Liver (tissue), 9 donors: ENCODE results near the gene RETREG3. TPM values are rescaled to one million over a fixed set of nuclear protein-coding genes. Genes with fewer than 3 reads are reported as not detected.

Experiments used
- DNase-seq: peaks from one replicate; pipeline ENCODE4 v3.0.0-alpha.2; 2017; ENCODE audit warnings: low spot score
- H3K27ac ChIP-seq, 2 donors: one replicate each; pipeline ENCODE4 v1.7.0; 2013; ENCODE audit warnings: inconsistent platforms in 2 of 2, low read length in 2 of 2, control low read depth in 1 of 2, low read depth in 1 of 2, mild to moderate bottlenecking in 1 of 2
- H3K27me3 ChIP-seq, 4 donors: one replicate each; pipeline versions ENCODE4 v1.6.1 to v1.7.0; 2013; ENCODE audit warnings: low read length in 3 of 4, inconsistent platforms in 1 of 4, mild to moderate bottlenecking in 1 of 4, moderate library complexity in 1 of 4; ENCODE audit not compliant: control insufficient read depth in 4 of 4, insufficient read depth in 4 of 4
- H3K36me3 ChIP-seq, 4 donors: one replicate each; pipeline versions ENCODE4 v1.6.1 to v1.7.0; 2013; ENCODE audit warnings: low read length in 3 of 4, mild to moderate bottlenecking in 3 of 4, low read depth in 1 of 4, moderate library complexity in 1 of 4; ENCODE audit not compliant: control insufficient read depth in 4 of 4, insufficient read depth in 3 of 4
- H3K4me1 ChIP-seq, 4 donors: one replicate each; pipeline versions ENCODE4 v1.6.1 to v1.7.0; 2013; ENCODE audit warnings: low read length in 3 of 4, mild to moderate bottlenecking in 3 of 4, moderate library complexity in 1 of 4; ENCODE audit not compliant: control insufficient read depth in 4 of 4, insufficient read depth in 4 of 4
- H3K4me3 ChIP-seq, 3 donors: one replicate each; pipeline versions ENCODE4 v1.6.1 to v1.7.0; 2013; ENCODE audit warnings: low read length in 3 of 3, control low read depth in 1 of 3, low read depth in 1 of 3, mild to moderate bottlenecking in 1 of 3
- H3K9ac ChIP-seq, 2 donors: one replicate each; pipeline ENCODE4 v1.7.0; 2013; ENCODE audit warnings: low read length in 2 of 2, mild to moderate bottlenecking in 2 of 2, moderate library complexity in 2 of 2, control low read depth in 1 of 2, low read depth in 1 of 2
- H3K9me3 ChIP-seq, 4 donors: one replicate each; pipeline versions ENCODE4 v1.6.1 to v1.7.0; 2013; ENCODE audit warnings: low read length in 3 of 4; ENCODE audit not compliant: control insufficient read depth in 4 of 4
- EGR1 ChIP-seq, 2 donors: IDR thresholded peaks; 2 replicates each; pipeline ENCODE4 v1.6.1; 2016 to 2018; ENCODE audit warnings: antibody characterized with exemption in 2 of 2, low read depth in 2 of 2
- FOXA2 ChIP-seq: IDR thresholded peaks from 2 replicates; pipeline ENCODE4 v1.6.1; 2016; ENCODE audit warnings: antibody characterized with exemption
- GABPA ChIP-seq, 2 donors: IDR thresholded peaks in 1 of 2; conservative IDR thresholded peaks in 1 of 2; 2 replicates each; pipeline ENCODE4 v1.6.1; 2016; ENCODE audit warnings: antibody characterized with exemption in 2 of 2, mild to moderate bottlenecking in 1 of 2, moderate library complexity in 1 of 2
- HNF4A ChIP-seq, 2 donors: conservative IDR thresholded peaks; 2 replicates each; pipeline ENCODE4 v1.6.1; 2016; ENCODE audit warnings: antibody characterized with exemption in 2 of 2, mild to moderate bottlenecking in 2 of 2
- HNF4G ChIP-seq: IDR thresholded peaks from 2 replicates; pipeline ENCODE4 v1.6.1; 2016; ENCODE audit warnings: antibody characterized with exemption
- JUND ChIP-seq, 2 donors: IDR thresholded peaks; 2 replicates each; pipeline ENCODE4 v1.6.1; 2016; ENCODE audit warnings: antibody characterized with exemption in 2 of 2
- RAD21 ChIP-seq, 2 donors: IDR thresholded peaks; 2 replicates each; pipeline ENCODE4 v1.6.1; 2016; ENCODE audit warnings: antibody characterized with exemption in 2 of 2, mild to moderate bottlenecking in 2 of 2
- REST ChIP-seq: IDR thresholded peaks from 2 replicates; pipeline ENCODE4 v1.6.1; 2016; ENCODE audit warnings: antibody characterized with exemption, mild to moderate bottlenecking
- SP1 ChIP-seq: IDR thresholded peaks from 2 replicates; pipeline ENCODE4 v1.6.1; 2018; ENCODE audit warnings: antibody characterized with exemption, mild to moderate bottlenecking
- TAF1 ChIP-seq: conservative IDR thresholded peaks from 2 replicates; pipeline ENCODE4 v1.6.1; 2016; ENCODE audit warnings: antibody characterized with exemption, mild to moderate bottlenecking
- YY1 ChIP-seq: IDR thresholded peaks from 2 replicates; pipeline ENCODE4 v1.6.1; 2016; ENCODE audit warnings: antibody characterized with exemption, mild to moderate bottlenecking
- WGBS: extraction: QIAGEN DNeasy Blood & Tissue Kit; methylation state at CpG from one replicate; pipeline ENCODE4 v1.1.7; 2013; 5-methylcytosine and 5-hydroxymethylcytosine counted together
- polyA plus RNA-seq, 2 donors: library from polyadenylated mRNA; stranded (reverse) in 1 of 2; unstranded in 1 of 2; fragments of 200-250 nt in 1 of 2; fragments of >200 nt in 1 of 2; fragmentation: Nextera tagmentation in 1 of 2; extraction: Ambion mirVana in 1 of 2; gene quantifications; one replicate each; pipeline versions ENCODE4 v1.2.1 to v1.2.3, GENCODE V29; 2013 to 2015
- total RNA-seq, 2 donors: library from RNA; depleted of rRNA; stranded (reverse); fragments of >200 nt; gene quantifications; one replicate each; pipeline ENCODE4 v1.2.3, GENCODE V29; 2014
- TF ChIP-seq, protein P1 (sequence below): fragments of 150-350 bp; IDR thresholded peaks from 2 replicates; pipeline ENCODE4 v1.5.1; 2017; ENCODE audit warnings: improper control_type of control experiment, low read depth, low read length; ENCODE audit not compliant: missing input control
- TF ChIP-seq, protein P2 (sequence below): IDR thresholded peaks from 2 replicates; pipeline ENCODE4 v1.6.1; 2016; ENCODE audit warnings: antibody characterized with exemption
- donor health status: healthy.
- donor health status: healthy.
- donor health status: healthy.
- donor health status: healthy.
- donor health status: healthy.

The RETREG3 gene
- total and polyA plus RNA-seq, 4 donors, result 9.0 to 44.3 (median 26.6) TPM

DNA sequence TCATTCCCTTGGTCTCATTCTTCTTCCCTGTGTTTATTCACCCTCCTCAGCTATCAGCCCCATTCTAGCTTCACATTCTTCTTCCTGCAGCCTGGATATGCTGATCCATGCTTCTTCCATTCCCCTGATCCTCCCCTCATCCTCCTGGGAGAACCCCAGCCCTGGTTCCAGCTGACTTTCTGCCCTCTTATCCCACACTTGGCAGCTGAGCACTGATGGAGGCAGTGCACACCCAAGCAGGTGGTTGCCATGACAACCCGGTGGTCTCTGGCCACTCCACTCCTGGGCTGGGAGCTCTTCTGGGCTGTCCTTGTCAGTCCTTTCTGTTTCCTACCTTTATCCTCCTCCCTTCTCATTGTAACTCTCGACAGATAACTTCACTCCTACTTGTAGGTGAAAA is 33.2 kb upstream of the RETREG3 start:
- H3K27ac ChIP-seq, result no peak overlapping the region
- TF ChIP-seq HNF4A (conservative IDR thresholded peaks at IDR 0.05) (no peak), HNF4G (no peak), TAF1 (no peak), GABPA (IDR thresholded peaks at IDR 0.05 in 1 of 2, conservative IDR thresholded peaks at IDR 0.05 in 1 of 2) (no peak), EGR1 (IDR thresholded peaks at IDR 0.05; ENCODE audit: low read depth in 2 of 2) (no peak), YY1 (no peak), SP1 (no peak), REST (no peak), RAD21 (IDR thresholded peaks at IDR 0.05) (no peak)
- H3K9ac ChIP-seq, result no peak overlapping the region
- no peaks in the 10 kb centered on the region for H3K9me3 ChIP-seq
- 35% methylated on average over 2 of the region's 2 CpGs for whole genome bisulfite sequencing
- DNase-seq, result no peak
- H3K4me1 ChIP-seq, result no peaks in the 10 kb centered on the region
- no peaks in the 10 kb centered on the region for H3K36me3 ChIP-seq
- no peaks in the 10 kb centered on the region for H3K27me3 ChIP-seq
- H3K4me3 ChIP-seq, result no peak overlapping the region

GRCh38 chr17:42640121-42640520 is 30.9 kb upstream of the RETREG3 start:
- WGBS, result 96% methylated on average over 4 of the region's 4 CpGs
- TF ChIP-seq, protein P1, sequence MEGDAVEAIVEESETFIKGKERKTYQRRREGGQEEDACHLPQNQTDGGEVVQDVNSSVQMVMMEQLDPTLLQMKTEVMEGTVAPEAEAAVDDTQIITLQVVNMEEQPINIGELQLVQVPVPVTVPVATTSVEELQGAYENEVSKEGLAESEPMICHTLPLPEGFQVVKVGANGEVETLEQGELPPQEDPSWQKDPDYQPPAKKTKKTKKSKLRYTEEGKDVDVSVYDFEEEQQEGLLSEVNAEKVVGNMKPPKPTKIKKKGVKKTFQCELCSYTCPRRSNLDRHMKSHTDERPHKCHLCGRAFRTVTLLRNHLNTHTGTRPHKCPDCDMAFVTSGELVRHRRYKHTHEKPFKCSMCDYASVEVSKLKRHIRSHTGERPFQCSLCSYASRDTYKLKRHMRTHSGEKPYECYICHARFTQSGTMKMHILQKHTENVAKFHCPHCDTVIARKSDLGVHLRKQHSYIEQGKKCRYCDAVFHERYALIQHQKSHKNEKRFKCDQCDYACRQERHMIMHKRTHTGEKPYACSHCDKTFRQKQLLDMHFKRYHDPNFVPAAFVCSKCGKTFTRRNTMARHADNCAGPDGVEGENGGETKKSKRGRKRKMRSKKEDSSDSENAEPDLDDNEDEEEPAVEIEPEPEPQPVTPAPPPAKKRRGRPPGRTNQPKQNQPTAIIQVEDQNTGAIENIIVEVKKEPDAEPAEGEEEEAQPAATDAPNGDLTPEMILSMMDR, result no peak
- TF ChIP-seq JUND (IDR thresholded peaks at IDR 0.05) (no peak), FOXA2 (no peak), HNF4A (conservative IDR thresholded peaks at IDR 0.05) (no peak), GABPA (IDR thresholded peaks at IDR 0.05 in 1 of 2, conservative IDR thresholded peaks at IDR 0.05 in 1 of 2) (no peak), YY1 (no peak)
- TF ChIP-seq, protein P2, sequence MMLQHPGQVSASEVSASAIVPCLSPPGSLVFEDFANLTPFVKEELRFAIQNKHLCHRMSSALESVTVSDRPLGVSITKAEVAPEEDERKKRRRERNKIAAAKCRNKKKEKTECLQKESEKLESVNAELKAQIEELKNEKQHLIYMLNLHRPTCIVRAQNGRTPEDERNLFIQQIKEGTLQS, result no peak
- H3K4me3 ChIP-seq, result no peak overlapping the region
- no peak overlapping the region for H3K9ac ChIP-seq
- no peaks in the 10 kb centered on the region for H3K27me3 ChIP-seq
- DNase-seq, result no peak
- H3K36me3 ChIP-seq, result no peaks in the 10 kb centered on the region
- H3K27ac ChIP-seq, result no peak overlapping the region
- no peaks in the 10 kb centered on the region for H3K4me1 ChIP-seq
- H3K9me3 ChIP-seq, result no peaks in the 10 kb centered on the region
